Measurements from ENCODE around the gene C7orf57. TPM values are rescaled to one million over a fixed set of nuclear protein-coding genes. Genes with fewer than 3 reads are reported as not detected.
"Not testable (repeated sequence)": the region's sequence is repeated elsewhere in the genome, so short reads cannot be mapped to it uniquely, and the experiment has no call there.

C7orf57 gene
- under 1 TPM; 0.73 to 0.80 TPM for polyA plus RNA-seq

- H3K27me3 ChIP-seq (ENCODE audit: control insufficient read depth in 1 of 2, insufficient read depth in 2 of 2, low read length in 2 of 2) = no peaks in the 10 kb centered on the region
- no peak within 1 kb of the TSS for H3K27ac ChIP-seq (ENCODE audit: low read depth in 2 of 2, low read length in 1 of 2)
- no peaks in the 10 kb centered on the region for H3K9me3 ChIP-seq (ENCODE audit: control insufficient read depth in 2 of 2, insufficient read depth in 1 of 2, low read depth in 1 of 2, low read length in 1 of 2)
- 0 to 1% methylated on average over 59 to 62 of the region's 62 CpGs for WGBS, 2 donors
- peaks cover 0 to 9% of the 10 kb centered on the region in 2 donors for H3K4me1 ChIP-seq (ENCODE audit: control insufficient read depth in 2 of 2, insufficient read depth in 2 of 2, low read length in 1 of 2)
- peak within 1 kb of the TSS; percentile 46 to 53 for H3K4me3 ChIP-seq (ENCODE audit: low read depth in 1 of 2, low read length in 2 of 2)
- no peaks in the 10 kb centered on the region for H3K36me3 ChIP-seq (ENCODE audit: control insufficient read depth in 2 of 2, insufficient read depth in 2 of 2, low read length in 1 of 2)
Observed at GRCh38 chr7:48035301-48035966, at the start of gene C7orf57. Gene C7orf57, plus strand, starts transcription at chr7:48035543. Its CDS starts 766 bp downstream, at chr7:48036309.

GRCh38 chr7:47988496-47989386 lies 46.6 kb upstream of the C7orf57 start:
- H3K4me3 ChIP-seq (ENCODE audit: low read depth in 1 of 2, low read length in 2 of 2) = no peak overlapping the region
- WGBS, 2 donors = 77 to 84% methylated on average over 8 of the region's 8 CpGs

GRCh38 chr7:47989607-47990400 lies 45.5 kb upstream of the C7orf57 start:
- not testable (repeated sequence) for H3K27me3 ChIP-seq (ENCODE audit: control insufficient read depth in 1 of 2, insufficient read depth in 2 of 2, low read length in 2 of 2); H3K9me3 ChIP-seq (ENCODE audit: control insufficient read depth in 2 of 2, insufficient read depth in 1 of 2, low read depth in 1 of 2, low read length in 1 of 2); H3K36me3 ChIP-seq (ENCODE audit: control insufficient read depth in 2 of 2, insufficient read depth in 2 of 2, low read length in 1 of 2); H3K4me3 ChIP-seq (ENCODE audit: low read depth in 1 of 2, low read length in 2 of 2); H3K4me1 ChIP-seq (ENCODE audit: control insufficient read depth in 2 of 2, insufficient read depth in 2 of 2, low read length in 1 of 2); H3K27ac ChIP-seq (ENCODE audit: low read depth in 2 of 2, low read length in 1 of 2)
- 60 to 69% methylated on average over 10 of the region's 10 CpGs for WGBS, 2 donors

More at GRCh38 chr7:47988496-47989386, 46.6 kb upstream of the C7orf57 start:
- H3K9me3 ChIP-seq (ENCODE audit: control insufficient read depth in 2 of 2, insufficient read depth in 1 of 2, low read depth in 1 of 2, low read length in 1 of 2) = no peaks in the 10 kb centered on the region
- no peaks in the 10 kb centered on the region for H3K4me1 ChIP-seq (ENCODE audit: control insufficient read depth in 2 of 2, insufficient read depth in 2 of 2, low read length in 1 of 2)
- H3K36me3 ChIP-seq (ENCODE audit: control insufficient read depth in 2 of 2, insufficient read depth in 2 of 2, low read length in 1 of 2) = no peaks in the 10 kb centered on the region
- no peak overlapping the region for H3K27ac ChIP-seq (ENCODE audit: low read depth in 2 of 2, low read length in 1 of 2)
- no peaks in the 10 kb centered on the region for H3K27me3 ChIP-seq (ENCODE audit: control insufficient read depth in 1 of 2, insufficient read depth in 2 of 2, low read length in 2 of 2)

GRCh38 chr7:47990592-47990991 lies 44.8 kb upstream of the C7orf57 start:
- no peaks in the 10 kb centered on the region for H3K9me3 ChIP-seq (ENCODE audit: control insufficient read depth in 2 of 2, insufficient read depth in 1 of 2, low read depth in 1 of 2, low read length in 1 of 2)
- H3K36me3 ChIP-seq (ENCODE audit: control insufficient read depth in 2 of 2, insufficient read depth in 2 of 2, low read length in 1 of 2) = no peaks in the 10 kb centered on the region
- H3K4me3 ChIP-seq (ENCODE audit: low read depth in 1 of 2, low read length in 2 of 2) = no peak overlapping the region
- WGBS, 2 donors = 92 to 93% methylated on average over 5 of the region's 5 CpGs
- H3K27me3 ChIP-seq (ENCODE audit: control insufficient read depth in 1 of 2, insufficient read depth in 2 of 2, low read length in 2 of 2) = no peaks in the 10 kb centered on the region
- no peaks in the 10 kb centered on the region for H3K4me1 ChIP-seq (ENCODE audit: control insufficient read depth in 2 of 2, insufficient read depth in 2 of 2, low read length in 1 of 2)
- no peak overlapping the region for H3K27ac ChIP-seq (ENCODE audit: low read depth in 2 of 2, low read length in 1 of 2)

GRCh38 chr7:47991270-47991669 lies 44.1 kb upstream of the C7orf57 start:
- Histone ChIP-seq H3K36me3 (ENCODE audit: control insufficient read depth in 2 of 2, insufficient read depth in 2 of 2, low read length in 1 of 2) (no peaks in the 10 kb centered on the region), H3K27ac (ENCODE audit: low read depth in 2 of 2, low read length in 1 of 2) (peak overlapping the region in 1 of 2 donors; percentile 22), H3K4me1 (ENCODE audit: control insufficient read depth in 2 of 2, insufficient read depth in 2 of 2, low read length in 1 of 2) (no peaks in the 10 kb centered on the region), H3K9me3 (ENCODE audit: control insufficient read depth in 2 of 2, insufficient read depth in 1 of 2, low read depth in 1 of 2, low read length in 1 of 2) (no peaks in the 10 kb centered on the region), H3K4me3 (ENCODE audit: low read depth in 1 of 2, low read length in 2 of 2) (peak overlapping the region in 1 of 2 donors; percentile 57), H3K27me3 (ENCODE audit: control insufficient read depth in 1 of 2, insufficient read depth in 2 of 2, low read length in 2 of 2) (no peaks in the 10 kb centered on the region)
- WGBS, 2 donors = 97 to 98% methylated on average over 1 of the region's 1 CpG

- Histone ChIP-seq H3K36me3 (ENCODE audit: control insufficient read depth in 2 of 2, insufficient read depth in 2 of 2, low read length in 1 of 2) (no peaks in the 10 kb centered on the region), H3K9me3 (ENCODE audit: control insufficient read depth in 2 of 2, insufficient read depth in 1 of 2, low read depth in 1 of 2, low read length in 1 of 2) (no peaks in the 10 kb centered on the region), H3K4me3 (ENCODE audit: low read depth in 1 of 2, low read length in 2 of 2) (peak overlapping the region; percentile 56 to 57), H3K27me3 (ENCODE audit: control insufficient read depth in 1 of 2, insufficient read depth in 2 of 2, low read length in 2 of 2) (no peaks in the 10 kb centered on the region), H3K27ac (ENCODE audit: low read depth in 2 of 2, low read length in 1 of 2) (peak overlapping the region; percentile 16 to 42), H3K4me1 (ENCODE audit: control insufficient read depth in 2 of 2, insufficient read depth in 2 of 2, low read length in 1 of 2) (no peaks in the 10 kb centered on the region)
- WGBS, 2 donors = 8 to 14% methylated on average over 26 of the region's 26 CpGs
Observed at GRCh38 chr7:47991741-47992311, 43.5 kb upstream of the C7orf57 start.

GRCh38 chr7:47992446-47992845 lies 42.9 kb upstream of the C7orf57 start:
- no peaks in the 10 kb centered on the region for H3K36me3 ChIP-seq (ENCODE audit: control insufficient read depth in 2 of 2, insufficient read depth in 2 of 2, low read length in 1 of 2)
- no peak overlapping the region for H3K4me3 ChIP-seq (ENCODE audit: low read depth in 1 of 2, low read length in 2 of 2)
- WGBS, 2 donors = 76 to 80% methylated on average over 3 of the region's 3 CpGs

GRCh38 chr7:47999413-47999812 lies 35.9 kb upstream of the C7orf57 start:
- 95% methylated on average over 12 of the region's 12 CpGs for WGBS, 2 donors
- H3K27me3 ChIP-seq (ENCODE audit: control insufficient read depth in 1 of 2, insufficient read depth in 2 of 2, low read length in 2 of 2) = no peaks in the 10 kb centered on the region
- no peaks in the 10 kb centered on the region for H3K36me3 ChIP-seq (ENCODE audit: control insufficient read depth in 2 of 2, insufficient read depth in 2 of 2, low read length in 1 of 2)
- no peak overlapping the region for H3K4me3 ChIP-seq (ENCODE audit: low read depth in 1 of 2, low read length in 2 of 2)
- H3K27ac ChIP-seq (ENCODE audit: low read depth in 2 of 2, low read length in 1 of 2) = no peak overlapping the region
- no peaks in the 10 kb centered on the region for H3K4me1 ChIP-seq (ENCODE audit: control insufficient read depth in 2 of 2, insufficient read depth in 2 of 2, low read length in 1 of 2)
- H3K9me3 ChIP-seq (ENCODE audit: control insufficient read depth in 2 of 2, insufficient read depth in 1 of 2, low read depth in 1 of 2, low read length in 1 of 2) = no peaks in the 10 kb centered on the region

More at GRCh38 chr7:47992446-47992845, 42.9 kb upstream of the C7orf57 start:
- Histone ChIP-seq H3K9me3 (ENCODE audit: control insufficient read depth in 2 of 2, insufficient read depth in 1 of 2, low read depth in 1 of 2, low read length in 1 of 2) (no peaks in the 10 kb centered on the region), H3K27me3 (ENCODE audit: control insufficient read depth in 1 of 2, insufficient read depth in 2 of 2, low read length in 2 of 2) (no peaks in the 10 kb centered on the region), H3K27ac (ENCODE audit: low read depth in 2 of 2, low read length in 1 of 2) (no peak overlapping the region), H3K4me1 (ENCODE audit: control insufficient read depth in 2 of 2, insufficient read depth in 2 of 2, low read length in 1 of 2) (no peaks in the 10 kb centered on the region)

GRCh38 chr7:48000164-48000563 lies 35.2 kb upstream of the C7orf57 start:
- not testable (repeated sequence) for H3K4me1 ChIP-seq (ENCODE audit: control insufficient read depth in 2 of 2, insufficient read depth in 2 of 2, low read length in 1 of 2); H3K36me3 ChIP-seq (ENCODE audit: control insufficient read depth in 2 of 2, insufficient read depth in 2 of 2, low read length in 1 of 2); H3K9me3 ChIP-seq (ENCODE audit: control insufficient read depth in 2 of 2, insufficient read depth in 1 of 2, low read depth in 1 of 2, low read length in 1 of 2); H3K27me3 ChIP-seq (ENCODE audit: control insufficient read depth in 1 of 2, insufficient read depth in 2 of 2, low read length in 2 of 2); H3K27ac ChIP-seq (ENCODE audit: low read depth in 2 of 2, low read length in 1 of 2); H3K4me3 ChIP-seq (ENCODE audit: low read depth in 1 of 2, low read length in 2 of 2)
- WGBS, 2 donors = 87% methylated on average over 13 of the region's 13 CpGs
